GM12878 (cell line): ENCODE results near the gene MELTF. TPM values are rescaled to one million over a fixed set of nuclear protein-coding genes. Genes with fewer than 3 reads are reported as not detected.

ENCODE experiments used
- ATAC-seq: fragments of 200-7000 bp; cut with Tn5 transposase; 3 replicates; pipeline ENCODE4 v1.9.1; 2020; ENCODE audit warnings: mild to moderate bottlenecking, moderate library complexity
- BruUV-seq: library from RNA; stranded (reverse); fragments of 400-500 nt; replicated peaks from 2 replicates; lab custom pipeline; 2021; lab: Mats Ljungman, UMichigan
- CTCF ChIA-PET: fragments of 300-600 bp; sonication (Branson Sonifier 250); formaldehyde crosslinking; extraction: SDS; loops from one replicate; lab custom pipeline; 2021; ENCODE audit warnings: inconsistent platforms; lab: Yijun Ruan, JAX
- POLR2A ChIA-PET: fragments of 350-600 bp; formaldehyde crosslinking; extraction: SDS; loops from one replicate; lab custom pipeline; 2021; ENCODE audit warnings: inconsistent platforms; lab: Charles Lee
- RAD21 ChIA-PET: fragments of 300-600 bp; sonication (Branson Sonifier 250); formaldehyde crosslinking; loops from one replicate; lab custom pipeline; 2023; ENCODE audit warnings: antibody characterized with exemption; ENCODE audit not compliant: unreplicated experiment; lab: Charles Lee
- SMC1A ChIA-PET: fragments of 300-600 bp; sonication (Branson Sonifier 250); formaldehyde crosslinking; loops from one replicate; lab custom pipeline; 2023; ENCODE audit not compliant: unreplicated experiment, uncharacterized antibody; lab: Charles Lee
- DNase-seq: peaks from one replicate; pipeline ENCODE4 v3.0.0-alpha.2; 2011; ENCODE audit warnings: low read depth, low spot score
- FAIRE-seq: peaks from 3 replicates; lab custom pipeline; 2011; peaks lifted over from hg19 to GRCh38; lab: Jason Lieb, UNC
- H2AFZ ChIP-seq: 2 replicates; pipeline ENCODE4 v1.6.0; 2011; ENCODE audit warnings: low read depth, low read length, control low read depth; ENCODE audit not compliant: control insufficient read depth
- H3K27ac ChIP-seq: 2 replicates; pipeline ENCODE4 v1.5.1; 2011; ENCODE audit warnings: control low read depth; ENCODE audit not compliant: control insufficient read depth, insufficient read depth
- H3K27me3 ChIP-seq, 2 experiments: replicated peaks in 1 of 2; 2 replicates each; pipeline versions ENCODE4 v1.6.0 to v1.6.1; 2011; ENCODE audit warnings: low read length in 1 of 2; ENCODE audit not compliant: control insufficient read depth in 2 of 2, insufficient read depth in 2 of 2
- H3K36me3 ChIP-seq, 2 experiments: 2 replicates each; pipeline ENCODE4 v1.5.1; 2011; ENCODE audit warnings: low read length in 1 of 2; ENCODE audit not compliant: control insufficient read depth in 2 of 2, insufficient read depth in 2 of 2
- H3K4me1 ChIP-seq: 2 replicates; pipeline ENCODE4 v1.6.1; 2011; ENCODE audit warnings: mild to moderate bottlenecking, low read length, moderate library complexity, mixed read lengths; ENCODE audit not compliant: control insufficient read depth, insufficient read depth
- H3K4me2 ChIP-seq: 2 replicates; pipeline ENCODE4 v1.6.0; 2011; ENCODE audit warnings: control low read depth; ENCODE audit not compliant: control insufficient read depth, insufficient read depth
- H3K4me3 ChIP-seq: fragments of 200-600 bp; sonication (generic); 2 replicates; pipeline ENCODE4 v1.5.1; 2016
- H3K79me2 ChIP-seq: 2 replicates; pipeline ENCODE4 v1.6.0; 2011; ENCODE audit warnings: low read length; ENCODE audit not compliant: control insufficient read depth, insufficient read depth
- H3K9ac ChIP-seq: 2 replicates; pipeline ENCODE4 v1.8.0; 2011; ENCODE audit warnings: low read length, control low read depth, mixed read lengths; ENCODE audit not compliant: control insufficient read depth, insufficient read depth
- H3K9me3 ChIP-seq: replicated peaks from 3 replicates; pipeline ENCODE4 v1.5.1; 2011; ENCODE audit warnings: mild to moderate bottlenecking, low read length; ENCODE audit not compliant: control insufficient read depth, insufficient read depth
- H4K20me1 ChIP-seq: 2 replicates; pipeline ENCODE4 v1.6.0; 2011; ENCODE audit not compliant: control insufficient read depth, insufficient read depth
- CBFB ChIP-seq: IDR thresholded peaks from 2 replicates; pipeline ENCODE4 v1.6.1; 2016; ENCODE audit warnings: antibody characterized with exemption, low read depth
- CHD1 ChIP-seq: IDR thresholded peaks from 2 replicates; pipeline ENCODE4 v1.6.1; 2012; ENCODE audit warnings: low read depth, low read length, improper control_type of control experiment
- CHD4 ChIP-seq: fragments of 200-600 bp; sonication (generic); IDR thresholded peaks from 2 replicates; pipeline ENCODE4 v1.6.1; 2016; ENCODE audit warnings: mild to moderate bottlenecking
- CTCF ChIP-seq, 3 experiments: IDR thresholded peaks in 2 of 3; conservative IDR thresholded peaks in 1 of 3; 2 replicates each; pipeline ENCODE4 v1.5.1; 2011; ENCODE audit warnings: low read depth in 3 of 3, low read length in 3 of 3, mild to moderate bottlenecking in 3 of 3, control low read depth in 2 of 3, moderate library complexity in 2 of 3, inconsistent platforms in 1 of 3, mixed read lengths in 1 of 3; ENCODE audit not compliant: control insufficient read depth in 2 of 3, insufficient read depth in 1 of 3; ENCODE audit errors: extremely low read depth in 1 of 3
- EED ChIP-seq: sonication (generic); IDR thresholded peaks from 2 replicates; pipeline ENCODE4 v1.6.1; 2016; ENCODE audit warnings: antibody characterized with exemption, low read depth
- FOXK2 ChIP-seq: fragments of 450-650 bp; IDR thresholded peaks from 2 replicates; pipeline ENCODE4 v1.6.1; 2017; ENCODE audit warnings: mild to moderate bottlenecking, moderate library complexity
- HDGF ChIP-seq: fragments of 450-650 bp; IDR thresholded peaks from 2 replicates; pipeline ENCODE4 v1.6.1; 2016; ENCODE audit warnings: antibody characterized with exemption
- IRF3 ChIP-seq: fragments of 450-650 bp; IDR thresholded peaks from 2 replicates; pipeline ENCODE4 v1.6.1; 2014; ENCODE audit warnings: mild to moderate bottlenecking
- MTA3 ChIP-seq: IDR thresholded peaks from 2 replicates; pipeline ENCODE4 v1.6.1; 2012; ENCODE audit warnings: low read length, inconsistent platforms, borderline replicate concordance
- NFXL1 ChIP-seq: fragments of 450-650 bp; IDR thresholded peaks from 2 replicates; pipeline ENCODE4 v1.6.1; 2017; ENCODE audit warnings: antibody characterized with exemption, mild to moderate bottlenecking, borderline replicate concordance
- NR2C1 ChIP-seq: fragments of 450-650 bp; IDR thresholded peaks from 2 replicates; pipeline ENCODE4 v1.6.1; 2017; ENCODE audit warnings: antibody characterized with exemption, mild to moderate bottlenecking, moderate library complexity
- PAX5 ChIP-seq: IDR thresholded peaks from 2 replicates; pipeline ENCODE4 v1.6.1; 2011; ENCODE audit warnings: low read depth, low read length, borderline replicate concordance
- POLR2AphosphoS5 ChIP-seq: IDR thresholded peaks from 2 replicates; pipeline ENCODE4 v1.6.1; 2011; ENCODE audit warnings: mild to moderate bottlenecking, low read length, inconsistent platforms
- SRF ChIP-seq, 2 experiments: IDR thresholded peaks; 2 replicates each; pipeline ENCODE4 v1.6.1; 2011; ENCODE audit warnings: low read depth in 2 of 2, low read length in 2 of 2, mild to moderate bottlenecking in 1 of 2, moderate library complexity in 1 of 2
- STAT1 ChIP-seq: fragments of 450-650 bp; conservative IDR thresholded peaks from 2 replicates; pipeline ENCODE4 v1.6.1; 2014; ENCODE audit warnings: antibody characterized with exemption, mild to moderate bottlenecking
- TBL1XR1 ChIP-seq: IDR thresholded peaks from 2 replicates; pipeline ENCODE4 v1.6.1; 2012; ENCODE audit warnings: low read depth, low read length, improper control_type of control experiment
- ZNF274 ChIP-seq: IDR thresholded peaks from one replicate; pipeline ENCODE4 v1.8.0; 2011; ENCODE audit not compliant: insufficient read length, insufficient read depth
- WGBS: methylation state at CpG from one replicate; pipeline ENCODE4 v1.1.6; 2016; ENCODE audit warnings: low lambda C conversion rate; ENCODE audit not compliant: insufficient replicate concordance, insufficient coverage; ENCODE audit errors: missing lambda C conversion rate; 5-methylcytosine and 5-hydroxymethylcytosine counted together
- in situ Hi-C: fragments of 300-500 bp; cut with MboI; formaldehyde crosslinking; loops from 9 replicates; pipeline ENCODE4 v1.14.3; 2018; ENCODE audit warnings: mixed read lengths
- intact Hi-C: fragments of 100-400 bp; cut with micrococcal nuclease; formaldehyde crosslinking; loops from one replicate; pipeline ENCODE4 v1.14.2; 2022; ENCODE audit not compliant: unreplicated experiment
- polyA plus RNA-seq, 11 experiments: library from polyadenylated mRNA; depleted of rRNA in 4 of 11; unstranded in 6 of 11; stranded (reverse) in 5 of 11; fragments of >200 nt; fragmentation: Nextera tagmentation in 4 of 11; fragmentation: Illumina TruSeq in 1 of 11; extraction: Ambion mirVana in 4 of 11; extraction: Trizol in 1 of 11; gene quantifications; 1 replicate in 1 of 11; 2 replicates in 10 of 11; pipeline versions ENCODE4 v1.2.1 to v1.2.3, GENCODE V29; 2011 to 2016; ENCODE audit warnings: inconsistent platforms in 2 of 11, missing spikeins in 2 of 11, low read depth in 1 of 11
- total RNA-seq, 4 experiments: library from RNA; depleted of rRNA in 3 of 4; stranded (reverse); fragments of >200 nt in 3 of 4; fragmentation: Illumina TruSeq in 1 of 4; extraction: Trizol in 1 of 4; gene quantifications; 2 replicates each; pipeline versions ENCODE4 v1.2.1 to v1.2.3, GENCODE V29; 2013 to 2021

MELTF gene
- total and polyA plus RNA-seq, 10 of the 15 experiments (the other 5 are each of a cell fraction or from before 2014, with no cell fraction given), result 0.55 to 49.1 (median 11.1) TPM

- no peak for FAIRE-seq
Observed at GRCh38 chr3:197014942-197015575, 14.6 kb downstream of the MELTF start.

GRCh38 chr3:197014024-197014423, 15.6 kb downstream of the MELTF start:
- Histone ChIP-seq H3K27ac (no peak overlapping the region), H3K36me3 (no peaks in the 10 kb centered on the region), H3K4me2 (no peak overlapping the region), H3K4me1 (no peaks in the 10 kb centered on the region), H3K9ac (no peak overlapping the region), H4K20me1 (no peaks in the 10 kb centered on the region), H3K79me2 (no peaks in the 10 kb centered on the region), H2AFZ (no peak overlapping the region), H3K9me3 (no peaks in the 10 kb centered on the region), H3K4me3 (no peak overlapping the region), H3K27me3 (no peaks in the 10 kb centered on the region)
- CTCF ChIA-PET, result interaction anchor here (0.6 kb wide), 1 partner anchor 44 kb away, joined by 3 read pairs; no protein-coding TSS in a partner anchor
- DNase-seq (no peak), FAIRE-seq (no peak), ATAC-seq (no peak)
- 91% methylated on average over 6 of the region's 6 CpGs for WGBS
- no TSS peak for BruUV-seq
- POLR2A ChIA-PET, result interaction anchor here (1.1 kb wide), 1 partner anchor 9 kb away, joined by 3 read pairs; no protein-coding TSS in a partner anchor
- intact Hi-C loops, result no loop called here
- in situ Hi-C loops, result no loop called here
- RAD21 ChIA-PET, result no interaction called here
- SMC1A ChIA-PET, result no interaction called here
- TF ChIP-seq CHD4 (no peak), ZNF274 (no peak), NFXL1 (no peak), STAT1 (no peak), SRF (IDR thresholded peaks at IDR 0.05; ENCODE audit: low read depth in 2 of 2, low read length in 2 of 2) (no peak), TBL1XR1 (no peak), CHD1 (no peak), FOXK2 (no peak), NR2C1 (no peak), CTCF (IDR thresholded peaks at IDR 0.05 in 2 of 3, conservative IDR thresholded peaks at IDR 0.05 in 1 of 3; ENCODE audit: control insufficient read depth in 2 of 3, extremely low read depth in 1 of 3, insufficient read depth in 1 of 3, low read depth in 3 of 3, low read length in 3 of 3) (no peak), HDGF (no peak), PAX5 (no peak), CBFB (no peak), IRF3 (no peak), MTA3 (no peak)

More at GRCh38 chr3:197014942-197015575, 14.6 kb downstream of the MELTF start:
- ChIA-PET RAD21 (no interaction called here), SMC1A (no interaction called here), CTCF (no interaction called here), POLR2A (no interaction called here)
- Histone ChIP-seq H3K27me3 (no peaks in the 10 kb centered on the region), H4K20me1 (no peaks in the 10 kb centered on the region), H3K27ac (no peak overlapping the region), H3K4me1 (no peaks in the 10 kb centered on the region), H2AFZ (no peak overlapping the region), H3K4me3 (no peak overlapping the region), H3K36me3 (no peaks in the 10 kb centered on the region), H3K79me2 (no peaks in the 10 kb centered on the region), H3K4me2 (no peak overlapping the region), H3K9me3 (no peaks in the 10 kb centered on the region), H3K9ac (no peak overlapping the region)
- WGBS, result 72% methylated on average over 22 of the region's 22 CpGs
- intact Hi-C loops, result no loop called here
- no TSS peak for BruUV-seq
- ATAC-seq (no peak), DNase-seq (no peak)
- TF ChIP-seq EED (no peak), POLR2AphosphoS5 (0 out of 2 replicates have a peak, but pooled peaks have one; percentile 10)
- in situ Hi-C loops, result no loop called here
